Astrocyte (in vitro differentiated cells and primary cell): ENCODE data around the gene B4GALNT1.

Source experiments
- EZH2 ChIP-seq: IDR thresholded peaks from 2 replicates; pipeline ENCODE4 v1.6.1; 2012; ENCODE audit warnings: mild to moderate bottlenecking, low read length, inconsistent platforms; ENCODE audit not compliant: insufficient read depth
- TF ChIP-seq, protein P1 (sequence below): IDR thresholded peaks from 2 replicates; pipeline ENCODE4 v1.5.1; 2011; ENCODE audit warnings: low read depth, mild to moderate bottlenecking, inconsistent platforms, low read length, moderate library complexity; ENCODE audit not compliant: insufficient read depth

DNA sequence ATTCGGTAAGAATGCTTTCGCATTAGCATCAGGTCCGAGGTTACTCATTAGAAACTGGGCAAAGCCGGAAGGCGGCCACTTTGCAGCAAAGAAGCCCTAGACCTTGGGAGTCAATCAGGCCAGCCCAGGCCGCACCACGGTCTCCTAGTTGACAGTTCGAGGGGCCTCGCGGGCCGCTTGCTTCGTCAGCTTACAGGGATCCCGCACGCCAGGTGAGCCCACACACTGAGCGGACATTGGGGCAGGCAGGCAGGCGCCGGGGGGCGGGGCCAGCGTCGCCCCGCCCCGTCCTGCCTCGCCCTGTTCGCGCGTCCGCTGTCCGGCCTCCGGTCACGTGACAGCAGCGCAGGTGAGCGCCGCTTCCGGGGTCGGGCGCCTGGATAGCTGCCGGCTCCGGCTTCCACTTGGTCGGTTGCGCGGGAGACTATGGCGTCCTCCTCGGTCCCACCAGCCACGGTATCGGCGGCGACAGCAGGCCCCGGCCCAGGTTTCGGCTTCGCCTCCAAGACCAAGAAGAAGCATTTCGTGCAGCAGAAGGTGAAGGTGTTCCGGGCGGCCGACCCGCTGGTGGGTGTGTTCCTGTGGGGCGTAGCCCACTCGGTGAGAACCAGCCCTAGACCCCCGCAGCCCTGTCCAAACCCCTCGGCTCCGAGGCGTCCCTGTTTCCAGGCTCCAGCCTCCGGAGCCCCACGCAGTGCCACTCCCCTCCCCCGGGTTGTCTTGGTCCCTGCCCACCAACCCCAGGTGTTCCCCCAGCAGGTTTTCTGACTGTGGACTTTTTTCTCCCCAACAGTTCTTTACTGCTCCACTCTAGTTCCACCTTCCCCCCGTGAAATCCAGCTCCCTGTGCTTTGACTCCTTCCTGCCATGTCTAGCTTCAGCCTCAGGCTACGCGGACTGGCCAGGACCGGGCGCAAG is 41.9 kb downstream of the B4GALNT1 start, which contains the start of gene PIP4K2C:
- TF ChIP-seq, protein P1, sequence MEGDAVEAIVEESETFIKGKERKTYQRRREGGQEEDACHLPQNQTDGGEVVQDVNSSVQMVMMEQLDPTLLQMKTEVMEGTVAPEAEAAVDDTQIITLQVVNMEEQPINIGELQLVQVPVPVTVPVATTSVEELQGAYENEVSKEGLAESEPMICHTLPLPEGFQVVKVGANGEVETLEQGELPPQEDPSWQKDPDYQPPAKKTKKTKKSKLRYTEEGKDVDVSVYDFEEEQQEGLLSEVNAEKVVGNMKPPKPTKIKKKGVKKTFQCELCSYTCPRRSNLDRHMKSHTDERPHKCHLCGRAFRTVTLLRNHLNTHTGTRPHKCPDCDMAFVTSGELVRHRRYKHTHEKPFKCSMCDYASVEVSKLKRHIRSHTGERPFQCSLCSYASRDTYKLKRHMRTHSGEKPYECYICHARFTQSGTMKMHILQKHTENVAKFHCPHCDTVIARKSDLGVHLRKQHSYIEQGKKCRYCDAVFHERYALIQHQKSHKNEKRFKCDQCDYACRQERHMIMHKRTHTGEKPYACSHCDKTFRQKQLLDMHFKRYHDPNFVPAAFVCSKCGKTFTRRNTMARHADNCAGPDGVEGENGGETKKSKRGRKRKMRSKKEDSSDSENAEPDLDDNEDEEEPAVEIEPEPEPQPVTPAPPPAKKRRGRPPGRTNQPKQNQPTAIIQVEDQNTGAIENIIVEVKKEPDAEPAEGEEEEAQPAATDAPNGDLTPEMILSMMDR, result no peak
- TF ChIP-seq EZH2, result no peak
